Keratinocyte (primary cell): ENCODE data around the gene SLC6A17. TPM values are rescaled to one million over a fixed set of nuclear protein-coding genes. Genes with fewer than 3 reads are reported as not detected.

Experiments used
- DNase-seq: peaks from one replicate; pipeline ENCODE4 v3.0.0-alpha.2; 2011; ENCODE audit warnings: low read depth, missing footprints, low spot score
- FAIRE-seq: peaks from 2 replicates; lab custom pipeline; 2011; peaks lifted over from hg19 to GRCh38; lab: Jason Lieb, UNC
- H2AFZ ChIP-seq: 2 replicates; pipeline ENCODE4 v1.6.0; 2012; ENCODE audit warnings: low read length, control low read depth, inconsistent platforms; ENCODE audit not compliant: control insufficient read depth
- H3K27ac ChIP-seq: 2 replicates; pipeline ENCODE4 v1.5.1; 2011; ENCODE audit warnings: low read length; ENCODE audit not compliant: control insufficient read depth, insufficient read depth
- H3K27me3 ChIP-seq: 3 replicates; pipeline ENCODE4 v1.6.0; 2011; ENCODE audit warnings: low read length; ENCODE audit not compliant: control insufficient read depth, insufficient read depth; ENCODE audit errors: extremely low read depth
- H3K36me3 ChIP-seq, 2 experiments: 2 replicates in 1 of 2; 3 replicates in 1 of 2; pipeline ENCODE4 v1.5.1; 2011; ENCODE audit warnings: low read length in 2 of 2, mild to moderate bottlenecking in 1 of 2; ENCODE audit not compliant: control insufficient read depth in 2 of 2, insufficient read depth in 2 of 2; ENCODE audit errors: extremely low read depth in 1 of 2
- H3K4me1 ChIP-seq: 3 replicates; pipeline ENCODE4 v1.5.1; 2011; ENCODE audit warnings: low read length; ENCODE audit not compliant: control insufficient read depth, insufficient read depth; ENCODE audit errors: extremely low read depth
- H3K4me2 ChIP-seq: 3 replicates; pipeline ENCODE4 v1.6.0; 2011; ENCODE audit warnings: low read depth, low read length; ENCODE audit not compliant: control insufficient read depth, insufficient read depth; ENCODE audit errors: extremely low read depth
- H3K4me3 ChIP-seq, 3 experiments: fragments of 200-600 bp in 1 of 3; sonication (generic) in 1 of 3; 2 replicates in 2 of 3; 3 replicates in 1 of 3; pipeline ENCODE4 v1.5.1; 2011 to 2016; ENCODE audit warnings: low read length in 3 of 3, mild to moderate bottlenecking in 3 of 3, control low read depth in 2 of 3, inconsistent platforms in 1 of 3, low read depth in 1 of 3, mixed read lengths in 1 of 3, mixed run types in 1 of 3, moderate library complexity in 1 of 3; ENCODE audit not compliant: control insufficient read depth in 2 of 3, insufficient read depth in 2 of 3; ENCODE audit errors: extremely low read depth in 1 of 3
- H3K79me2 ChIP-seq: 2 replicates; pipeline ENCODE4 v1.6.0; 2012; ENCODE audit warnings: low read length; ENCODE audit not compliant: control insufficient read depth, insufficient read depth
- H3K9ac ChIP-seq: 3 replicates; pipeline ENCODE4 v1.6.0; 2011; ENCODE audit warnings: low read length; ENCODE audit not compliant: control insufficient read depth, insufficient read depth; ENCODE audit errors: extremely low read depth
- H3K9me1 ChIP-seq: 3 replicates; pipeline ENCODE4 v1.6.0; 2011; ENCODE audit warnings: low read length; ENCODE audit not compliant: control insufficient read depth, insufficient read depth; ENCODE audit errors: extremely low read depth
- H3K9me3 ChIP-seq: 2 replicates; pipeline ENCODE4 v1.5.1; 2012; ENCODE audit warnings: low read depth, low read length; ENCODE audit not compliant: control insufficient read depth
- H4K20me1 ChIP-seq: 3 replicates; pipeline ENCODE4 v1.6.0; 2011; ENCODE audit warnings: low read length; ENCODE audit not compliant: control insufficient read depth, insufficient read depth; ENCODE audit errors: extremely low read depth
- EZH2 ChIP-seq: IDR thresholded peaks from one replicate; pipeline ENCODE4 v1.6.1; 2012; ENCODE audit warnings: inconsistent platforms, mild to moderate bottlenecking, low read length, moderate library complexity
- dilution Hi-C: fragments of 300-500 bp; cut with MboI; formaldehyde crosslinking; loops from one replicate; pipeline ENCODE4 v1.7.0; 2020; ENCODE audit warnings: low sequenced_read_pairs; ENCODE audit not compliant: extremely low pct_ligation_motif_present
- polyA plus RNA-seq, 5 experiments: library from polyadenylated mRNA; depleted of rRNA in 3 of 5; stranded (reverse) in 3 of 5; stranded (forward) in 1 of 5; unstranded in 1 of 5; fragments of >200 nt; gene quantifications; 1 replicate in 1 of 5; 2 replicates in 3 of 5; 3 replicates in 1 of 5; pipeline versions ENCODE4 v1.2.1 to v1.2.3, GENCODE V29; 2011 to 2012; ENCODE audit warnings: missing spikeins in 2 of 5, low read depth in 1 of 5, low replicate concordance in 1 of 5
- TF ChIP-seq, protein P1 (sequence below), 3 experiments: IDR thresholded peaks in 1 of 3; conservative IDR thresholded peaks in 1 of 3; optimal IDR thresholded peaks in 1 of 3; 2 replicates in 2 of 3; 3 replicates in 1 of 3; pipeline versions ENCODE3 to v1.5.1; 2011; ENCODE audit warnings: low read length in 3 of 3, mild to moderate bottlenecking in 3 of 3, moderate library complexity in 2 of 3, control low read depth in 1 of 3, inconsistent platforms in 1 of 3; ENCODE audit not compliant: insufficient read depth in 2 of 3; ENCODE audit errors: extremely low read depth in 1 of 3

Gene SLC6A17
- polyA plus RNA-seq, 1 donor (not counting 4 experiments of a cell fraction or from before 2014, with no cell fraction given), result 0.25 TPM

DNA sequence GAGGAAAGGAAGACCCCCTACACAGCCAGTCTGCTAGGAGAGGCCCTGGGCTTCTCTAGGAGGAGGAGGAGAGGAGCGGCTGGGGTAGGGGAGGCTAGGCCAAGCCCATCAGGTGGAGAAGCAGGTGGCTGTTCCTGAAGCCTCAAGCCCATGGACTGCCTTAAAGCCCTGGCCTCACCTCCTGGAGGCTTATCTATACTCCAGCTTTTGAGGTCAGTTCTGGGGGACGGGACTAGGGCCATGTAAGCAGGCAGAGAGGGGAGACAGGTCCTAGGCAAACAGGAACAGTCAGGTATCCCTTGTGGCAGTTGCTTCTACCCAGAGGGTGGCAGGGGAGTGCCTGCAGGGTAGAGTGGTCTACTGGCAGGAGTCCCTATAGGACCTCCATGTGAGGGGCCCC is 100.5 kb downstream of the SLC6A17 start:
- no peak overlapping the region for H3K27ac ChIP-seq
- no peaks in the 10 kb centered on the region for H3K36me3 ChIP-seq
- H4K20me1 ChIP-seq, result no peaks in the 10 kb centered on the region
- H3K9ac ChIP-seq, result no peak overlapping the region
- DNase-seq (no peak), FAIRE-seq (no peak)
- dilution Hi-C loops, result no loop called here
- no peak overlapping the region for H3K4me2 ChIP-seq
- H2AFZ ChIP-seq, result no peak overlapping the region
- H3K79me2 ChIP-seq, result no peaks in the 10 kb centered on the region
- no peaks in the 10 kb centered on the region for H3K9me1 ChIP-seq
- H3K4me1 ChIP-seq, result peaks cover 9% of the 10 kb centered on the region
- TF ChIP-seq, protein P1, sequence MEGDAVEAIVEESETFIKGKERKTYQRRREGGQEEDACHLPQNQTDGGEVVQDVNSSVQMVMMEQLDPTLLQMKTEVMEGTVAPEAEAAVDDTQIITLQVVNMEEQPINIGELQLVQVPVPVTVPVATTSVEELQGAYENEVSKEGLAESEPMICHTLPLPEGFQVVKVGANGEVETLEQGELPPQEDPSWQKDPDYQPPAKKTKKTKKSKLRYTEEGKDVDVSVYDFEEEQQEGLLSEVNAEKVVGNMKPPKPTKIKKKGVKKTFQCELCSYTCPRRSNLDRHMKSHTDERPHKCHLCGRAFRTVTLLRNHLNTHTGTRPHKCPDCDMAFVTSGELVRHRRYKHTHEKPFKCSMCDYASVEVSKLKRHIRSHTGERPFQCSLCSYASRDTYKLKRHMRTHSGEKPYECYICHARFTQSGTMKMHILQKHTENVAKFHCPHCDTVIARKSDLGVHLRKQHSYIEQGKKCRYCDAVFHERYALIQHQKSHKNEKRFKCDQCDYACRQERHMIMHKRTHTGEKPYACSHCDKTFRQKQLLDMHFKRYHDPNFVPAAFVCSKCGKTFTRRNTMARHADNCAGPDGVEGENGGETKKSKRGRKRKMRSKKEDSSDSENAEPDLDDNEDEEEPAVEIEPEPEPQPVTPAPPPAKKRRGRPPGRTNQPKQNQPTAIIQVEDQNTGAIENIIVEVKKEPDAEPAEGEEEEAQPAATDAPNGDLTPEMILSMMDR (optimal IDR thresholded peaks at IDR 0.05 in 1 of 3, IDR thresholded peaks at IDR 0.05 in 1 of 3, conservative IDR thresholded peaks at IDR 0.05 in 1 of 3; ENCODE audit: extremely low read depth in 1 of 3, insufficient read depth in 2 of 3, low read length in 3 of 3), result no peak
- no peak for TF ChIP-seq EZH2
- H3K27me3 ChIP-seq, result no peaks in the 10 kb centered on the region
- no peaks in the 10 kb centered on the region for H3K9me3 ChIP-seq
- no peak overlapping the region for H3K4me3 ChIP-seq

Other genes with a start within 250 kb of the SLC6A17 start
- 1.5 to 2.3 TPM (median 1.8 TPM) in 3 replicates for gene CSF1, start 239.6 kb upstream of the SLC6A17 start, polyA plus RNA-seq
- 50.2 to 64.8 TPM (median 61.6 TPM) in 3 replicates for gene AHCYL1, start 165.7 kb upstream of the SLC6A17 start, polyA plus RNA-seq
- gene STRIP1, start 115.9 kb upstream of the SLC6A17 start, polyA plus RNA-seq, result 24.6 to 31.8 TPM (median 28.9 TPM) in 3 replicates
- gene ALX3, start 79.8 kb upstream of the SLC6A17 start, polyA plus RNA-seq, result not detected in 3 replicates
- not detected in 3 replicates for gene UBL4B, start 38.1 kb upstream of the SLC6A17 start, polyA plus RNA-seq
- gene KCNC4, start 59.8 kb downstream of the SLC6A17 start, polyA plus RNA-seq, result 1.3 to 2.8 TPM (median 2.2 TPM) in 3 replicates
- gene RBM15, start 188.9 kb downstream of the SLC6A17 start, polyA plus RNA-seq, result 10.0 to 13.8 TPM (median 10.7 TPM) in 3 replicates
- 0.36 to 0.92 TPM (median 0.81 TPM) in 3 replicates for gene SLC16A4, start 240.5 kb downstream of the SLC6A17 start, polyA plus RNA-seq